Measurements from ENCODE around the gene C12orf75.
"Not testable (repeated sequence)": the region's sequence is repeated elsewhere in the genome, so short reads cannot be mapped to it uniquely, and the experiment has no call there.

Gene C12orf75

DNA sequence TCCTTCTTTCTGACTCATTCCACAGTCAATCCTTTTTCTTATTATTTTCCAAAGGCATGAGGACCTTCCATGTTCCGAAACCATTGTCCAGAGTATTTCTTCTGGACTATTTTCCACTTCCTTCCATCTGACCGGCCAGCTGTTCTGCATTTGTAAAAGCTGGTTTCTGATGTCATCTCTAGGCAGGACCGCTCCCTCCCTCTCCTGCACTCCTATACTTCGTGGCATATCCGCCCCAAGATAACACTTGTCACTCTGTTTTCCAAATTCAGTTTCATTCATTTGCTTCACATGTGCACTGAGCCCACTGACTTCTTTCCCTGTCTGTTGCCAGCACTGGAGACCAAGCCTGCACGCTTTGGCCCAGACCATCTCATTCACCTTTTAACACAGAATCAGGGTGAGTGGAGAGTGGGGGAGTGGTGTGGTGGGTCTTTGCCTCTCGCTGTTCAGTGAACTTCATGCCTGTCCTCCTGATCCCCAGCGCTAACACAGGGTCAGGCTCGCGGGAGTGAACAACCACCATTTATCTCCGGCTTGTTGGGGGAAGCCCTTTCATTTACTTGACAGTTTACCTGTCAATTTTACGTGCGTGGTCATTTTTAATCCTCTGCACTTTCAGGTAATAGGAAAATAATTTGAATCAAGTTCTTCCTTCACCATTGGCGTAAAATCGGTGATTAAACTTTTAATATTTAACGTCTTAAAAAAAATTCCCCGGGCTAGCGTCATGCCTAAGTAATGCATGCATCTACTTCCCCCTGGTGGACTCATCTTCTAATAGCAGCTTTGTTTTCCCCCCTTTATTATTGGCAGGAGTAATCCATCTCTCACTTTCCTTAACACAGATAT is 52.5 kb downstream of the C12orf75 start:
- peak; percentile 38 for DNase-seq

- no peak for DNase-seq
Measured at GRCh38 chr12:105384220-105384619, 53.7 kb downstream of the C12orf75 start.

DNA sequence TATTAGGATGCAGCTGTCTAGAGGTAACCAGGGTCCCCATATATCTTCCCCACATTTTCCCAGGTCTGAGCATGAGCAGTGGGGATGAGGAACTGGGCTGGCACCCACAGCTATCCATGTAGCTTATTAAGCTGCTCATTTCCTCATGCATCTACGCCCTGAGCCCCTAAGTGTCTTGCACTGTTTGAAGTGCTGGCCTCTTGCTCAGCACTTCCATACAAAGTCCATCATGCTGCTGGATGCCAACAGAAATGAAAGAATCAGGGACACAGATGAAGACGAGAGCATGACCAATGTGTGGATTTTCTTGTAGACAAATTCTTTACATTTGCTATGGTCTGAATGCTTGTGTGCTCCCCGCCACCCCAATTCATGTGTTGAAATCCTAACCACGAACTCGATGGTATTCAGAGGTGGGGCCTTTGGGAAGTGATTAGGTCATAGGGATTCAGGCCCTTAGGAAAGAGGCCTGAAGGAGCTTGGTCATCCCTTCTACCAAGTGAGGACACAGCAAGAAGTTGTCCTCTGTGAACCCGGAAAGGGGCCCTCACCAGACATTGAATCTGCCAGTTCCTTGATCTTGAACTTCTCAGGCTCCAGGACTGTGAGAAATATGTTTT is 54.5 kb downstream of the C12orf75 start:
- no peak for DNase-seq

- no peak for DNase-seq
Measured at GRCh38 chr12:105386431-105386830, 55.9 kb downstream of the C12orf75 start.

GRCh38 chr12:105391231-105391630 is 60.7 kb downstream of the C12orf75 start:
- no peak for DNase-seq

- DNase-seq = no peak
Measured at GRCh38 chr12:105393587-105393986, 63.1 kb downstream of the C12orf75 start.

DNA sequence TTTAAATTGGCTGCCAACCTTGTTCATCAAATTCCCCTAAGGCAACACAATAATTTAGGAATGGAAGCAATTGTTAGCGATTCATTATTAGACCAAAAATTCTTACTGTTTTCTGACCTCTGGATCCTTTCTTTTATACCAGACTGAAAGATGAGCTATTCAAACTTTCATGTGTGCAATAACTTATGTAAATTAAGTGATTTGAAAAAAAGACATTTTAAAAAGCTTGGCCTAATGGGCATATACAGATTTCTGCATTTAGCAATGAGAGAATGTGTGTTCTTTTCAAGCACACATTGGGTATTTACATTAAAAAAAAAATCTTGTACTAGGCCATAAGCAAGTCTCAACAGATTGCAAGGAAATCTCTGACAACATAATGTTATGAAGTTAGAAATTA is 65.5 kb downstream of the C12orf75 start:
- no peak for DNase-seq

DNA sequence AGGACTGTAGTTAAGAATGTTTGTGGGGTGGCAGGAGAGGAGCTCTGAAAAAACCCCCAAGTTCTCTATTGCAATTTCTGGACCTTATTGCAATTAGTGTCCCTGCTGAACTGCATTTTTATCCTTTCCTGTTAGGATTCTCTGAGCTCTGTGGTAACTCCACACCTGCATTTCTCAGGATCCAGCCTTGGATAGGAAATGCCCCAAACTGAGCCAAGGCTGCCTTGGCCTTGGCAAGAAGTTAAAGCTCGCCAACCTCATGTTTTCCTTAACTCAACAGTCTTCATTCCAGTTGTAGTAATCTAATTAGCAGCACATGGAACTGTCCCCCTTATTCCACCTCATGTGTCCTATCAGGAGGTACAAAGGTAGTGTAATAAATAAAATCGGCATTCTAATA is 66.5 kb downstream of the C12orf75 start:
- no peak for DNase-seq

GRCh38 chr12:105398930-105399329 is 68.4 kb downstream of the C12orf75 start:
- no peak for DNase-seq

- DNase-seq = no peak
Measured at GRCh38 chr12:105399428-105400081, 69.1 kb downstream of the C12orf75 start.

GRCh38 chr12:105400227-105400626 is 69.7 kb downstream of the C12orf75 start:
- no peak for DNase-seq

DNA sequence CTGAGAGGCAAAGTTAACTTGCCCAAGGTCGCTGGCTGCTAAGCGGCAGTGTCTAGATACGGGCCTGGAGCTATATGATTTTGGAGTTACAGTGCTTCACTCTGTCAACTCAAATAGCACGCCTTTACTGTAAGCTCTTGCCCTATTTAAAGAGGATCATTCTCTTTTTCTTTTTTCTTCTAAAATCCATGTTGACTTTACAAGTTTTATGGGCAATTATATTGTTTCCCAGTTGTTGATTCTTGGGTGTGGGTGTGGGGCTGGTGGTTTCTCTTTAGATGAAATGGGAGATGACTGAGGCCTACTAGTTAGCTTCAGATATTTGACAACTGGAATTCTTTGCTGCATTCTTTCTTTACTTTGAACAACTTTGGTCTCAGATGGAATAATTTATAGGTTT is 70.7 kb downstream of the C12orf75 start:
- DNase-seq = no peak

GRCh38 chr12:105402366-105402765 is 71.9 kb downstream of the C12orf75 start:
- no peak for DNase-seq

DNA sequence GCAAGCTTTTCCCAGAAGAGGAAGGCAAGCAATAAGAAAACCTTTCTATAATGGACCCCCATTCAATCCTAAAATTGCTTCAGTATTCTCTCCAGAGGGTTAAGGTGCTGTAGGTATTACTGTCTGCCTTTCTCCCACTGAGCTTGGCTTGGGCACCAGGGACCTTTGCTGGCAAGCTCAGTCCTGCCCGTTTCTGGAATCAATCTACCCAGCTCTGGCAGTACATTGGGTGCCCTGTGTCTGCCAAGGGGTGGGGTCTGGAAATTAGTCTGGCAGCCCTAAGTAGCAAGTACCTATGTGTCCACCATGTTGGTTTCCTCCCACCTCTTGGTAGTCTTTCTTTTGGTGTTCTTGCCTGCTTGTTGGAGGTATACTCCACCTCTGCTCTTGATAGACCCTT is 72.6 kb downstream of the C12orf75 start:
- no peak for DNase-seq

DNA sequence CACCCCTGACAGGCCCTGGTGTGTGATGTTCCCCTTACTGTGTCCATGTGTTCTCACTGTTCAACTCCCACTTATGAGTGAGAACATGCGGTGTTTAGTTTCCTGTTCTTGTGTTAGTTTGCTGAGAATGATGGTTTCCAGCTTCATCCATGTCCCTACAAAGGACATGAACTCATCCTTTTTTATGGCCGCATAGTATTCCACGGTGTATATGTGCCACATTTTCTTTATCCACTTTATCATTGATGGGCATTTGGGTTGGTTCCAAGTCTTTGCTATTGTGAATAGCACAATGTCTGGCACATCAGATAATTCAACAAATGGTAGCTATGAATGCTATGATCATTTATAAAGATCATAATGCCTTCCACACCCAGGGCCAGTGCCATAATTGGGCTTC is 73.6 kb downstream of the C12orf75 start:
- DNase-seq = not testable (repeated sequence)

GRCh38 chr12:105406497-105406896 is 76.0 kb downstream of the C12orf75 start:
- no peak for DNase-seq

- DNase-seq = no peak
Measured at GRCh38 chr12:105409279-105409678, 78.8 kb downstream of the C12orf75 start.

GRCh38 chr12:105409801-105410471 is 79.4 kb downstream of the C12orf75 start:
- peak; percentile 68 for DNase-seq

GRCh38 chr12:105413911-105414487 is 83.5 kb downstream of the C12orf75 start:
- DNase-seq = no peak

DNA sequence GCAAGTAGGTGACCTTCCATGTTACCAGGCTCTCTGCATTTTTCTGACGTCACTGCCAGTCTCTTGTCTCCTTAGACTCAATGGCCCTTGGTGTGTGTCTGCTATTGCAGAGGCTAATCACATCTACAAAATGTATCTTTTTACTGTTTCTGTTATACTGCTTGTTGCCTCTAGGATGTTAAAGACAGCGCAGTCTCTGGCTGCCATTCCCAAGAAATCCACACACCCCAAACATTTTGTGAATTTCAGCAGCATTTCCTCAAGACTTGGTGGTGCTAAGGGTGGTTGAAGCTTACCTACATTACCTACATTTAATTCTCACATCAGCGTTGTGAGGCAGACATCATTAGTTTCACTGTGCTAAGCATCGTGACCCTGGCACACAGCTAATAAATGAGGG is 87.2 kb downstream of the C12orf75 start:
- no peak for DNase-seq

- DNase-seq = no peak
Measured at GRCh38 chr12:105418229-105418628, 87.7 kb downstream of the C12orf75 start.

- no peak for DNase-seq
Measured at GRCh38 chr12:105418821-105419291, 88.4 kb downstream of the C12orf75 start.

DNA sequence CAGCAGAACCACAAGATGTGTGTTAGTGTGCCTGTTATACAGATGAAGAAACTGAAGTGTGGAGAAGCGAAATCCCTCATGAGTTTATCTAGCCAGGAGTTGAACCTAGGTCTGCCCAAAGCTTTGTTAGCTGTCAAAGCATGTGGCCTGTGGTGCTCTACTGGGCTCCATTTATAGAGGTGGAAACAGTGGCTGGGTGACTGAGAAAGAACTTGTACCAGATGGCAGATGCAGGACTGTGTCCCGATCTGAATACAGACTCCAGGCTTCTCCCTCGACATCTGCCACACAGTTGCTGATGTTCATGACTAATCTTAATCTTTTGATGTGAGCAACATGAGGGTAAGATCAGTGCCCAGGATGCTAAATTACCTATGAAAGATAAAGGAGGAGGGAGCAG is 89.1 kb downstream of the C12orf75 start:
- DNase-seq = no peak
